SK-N-SH (cell line): ENCODE results near the gene ZGLP1. TPM values are rescaled to one million over a fixed set of nuclear protein-coding genes. Genes with fewer than 3 reads are reported as not detected.

ENCODE experiments used
- CTCF ChIA-PET: fragments of 300-600, 350-600 bp; formaldehyde crosslinking; extraction: SDS; loops from one replicate; lab custom pipeline; 2021; lab: Yijun Ruan, JAX
- POLR2A ChIA-PET: fragments of 350-600 bp; sonication (Branson Sonifier 250); formaldehyde crosslinking; extraction: SDS; loops from one replicate; lab custom pipeline; 2020; ENCODE audit warnings: antibody characterized with exemption, inconsistent platforms; lab: Yijun Ruan, JAX
- DNase-seq: peaks from one replicate; pipeline ENCODE4 v3.0.0; 2012
- H2AFZ ChIP-seq: fragments of 200-600 bp; sonication (generic); 2 replicates; pipeline ENCODE4 v1.8.1; 2016; ENCODE audit warnings: antibody characterized with exemption, mild to moderate bottlenecking, low read depth
- H3F3A ChIP-seq: fragments of 200-600 bp; sonication (generic); replicated peaks from 2 replicates; pipeline ENCODE3; 2016; ENCODE audit warnings: antibody characterized with exemption, mild to moderate bottlenecking; ENCODE audit not compliant: insufficient read depth
- H3K27ac ChIP-seq, 2 experiments: fragments of 200-500 bp in 1 of 2; fragments of 200-600 bp in 1 of 2; sonication (Bioruptor generic) in 1 of 2; sonication (generic), shearing (Covaris generic) in 1 of 2; 2 replicates each; pipeline versions ENCODE4 v1.5.1 to v1.6.1; 2014 to 2016; ENCODE audit warnings: low read depth in 2 of 2, inconsistent platforms in 1 of 2, low read length in 1 of 2, mild to moderate bottlenecking in 1 of 2, mixed read lengths in 1 of 2
- H3K27me3 ChIP-seq: fragments of 200-600 bp; sonication (generic), shearing (Covaris generic); 2 replicates; pipeline ENCODE4 v1.6.1; 2016; ENCODE audit warnings: mixed run types; ENCODE audit not compliant: insufficient read depth
- H3K36me3 ChIP-seq, 2 experiments: fragments of 200-500 bp in 1 of 2; fragments of 200-600 bp in 1 of 2; sonication (Bioruptor generic) in 1 of 2; sonication (generic) in 1 of 2; replicated peaks in 1 of 2; 2 replicates each; pipeline versions ENCODE3 to v1.5.1; 2014 to 2016; ENCODE audit warnings: low read length in 1 of 2, mild to moderate bottlenecking in 1 of 2; ENCODE audit not compliant: insufficient read depth in 2 of 2, control insufficient read depth in 1 of 2
- H3K4me1 ChIP-seq, 2 experiments: fragments of 200-500 bp in 1 of 2; fragments of 200-600 bp in 1 of 2; sonication (Bioruptor generic) in 1 of 2; sonication (generic), shearing (Covaris generic) in 1 of 2; 2 replicates each; pipeline versions ENCODE4 v1.5.1 to v1.6.1; 2014 to 2016; ENCODE audit warnings: low read depth in 1 of 2, low read length in 1 of 2, mixed run types in 1 of 2; ENCODE audit not compliant: insufficient read depth in 2 of 2, control insufficient read depth in 1 of 2
- H3K4me2 ChIP-seq: fragments of 200-600 bp; sonication (generic), shearing (Covaris generic); 2 replicates; pipeline ENCODE4 v1.6.1; 2017; ENCODE audit warnings: mixed run types
- H3K4me3 ChIP-seq, 2 experiments: fragments of 200-500 bp in 1 of 2; fragments of 200-600 bp in 1 of 2; sonication (Bioruptor generic) in 1 of 2; sonication (generic), shearing (Covaris generic) in 1 of 2; 2 replicates each; pipeline versions ENCODE4 v1.5.1 to v1.8.1; 2014 to 2016; ENCODE audit warnings: low read depth in 2 of 2, inconsistent platforms in 1 of 2, low read length in 1 of 2, mild to moderate bottlenecking in 1 of 2, mixed read lengths in 1 of 2, moderate library complexity in 1 of 2
- H3K79me2 ChIP-seq: fragments of 200-600 bp; sonication (generic); 2 replicates; pipeline ENCODE4 v1.8.1; 2017; ENCODE audit warnings: mild to moderate bottlenecking; ENCODE audit not compliant: insufficient read depth
- H3K9ac ChIP-seq: fragments of 200-600 bp; sonication (generic); 2 replicates; pipeline ENCODE4 v1.6.1; 2017; ENCODE audit warnings: mixed run types
- H3K9me2 ChIP-seq: fragments of 200-600 bp; sonication (generic); 2 replicates; pipeline ENCODE4 v1.6.1; 2017; ENCODE audit warnings: mixed run types
- H3K9me3 ChIP-seq: fragments of 200-600 bp; sonication (generic); 2 replicates; pipeline ENCODE4 v1.6.1; 2017; ENCODE audit warnings: mixed run types, mild to moderate bottlenecking, moderate library complexity
- H4K20me1 ChIP-seq: fragments of 200-600 bp; sonication (generic); 2 replicates; pipeline ENCODE4 v1.6.1; 2017; ENCODE audit warnings: mild to moderate bottlenecking, mixed run types; ENCODE audit not compliant: insufficient read depth
- EP300 ChIP-seq, 2 experiments: IDR thresholded peaks; 2 replicates each; pipeline versions ENCODE4 v1.4.0 to v1.6.1; 2012; ENCODE audit warnings: borderline replicate concordance in 1 of 2, low read depth in 1 of 2, low read length in 1 of 2
- EZH2phosphoT487 ChIP-seq: fragments of 200-600 bp; sonication (generic); IDR thresholded peaks from 2 replicates; pipeline ENCODE4 v1.6.1; 2017; ENCODE audit warnings: low read depth, mixed run types, mild to moderate bottlenecking, antibody characterized with exemption, moderate library complexity, borderline replicate concordance
- FOSL2 ChIP-seq: IDR thresholded peaks from 2 replicates; pipeline ENCODE4 v1.4.0; 2012; ENCODE audit warnings: low read depth, mild to moderate bottlenecking, moderate library complexity, borderline replicate concordance
- GATA2 ChIP-seq: sonication (generic); formaldehyde crosslinking; IDR thresholded peaks from 2 replicates; pipeline ENCODE4 v1.5.0; 2020; ENCODE audit warnings: mild to moderate bottlenecking, missing genetic modification reagents
- NFIC ChIP-seq: IDR thresholded peaks from 2 replicates; pipeline ENCODE4 v1.4.0; 2012; ENCODE audit warnings: borderline replicate concordance
- NRF1 ChIP-seq: IDR thresholded peaks from 2 replicates; pipeline ENCODE4 v1.6.1; 2012; ENCODE audit warnings: low read depth, mild to moderate bottlenecking, low read length
- POLR2AphosphoS5 ChIP-seq: IDR thresholded peaks from 2 replicates; pipeline ENCODE4 v1.6.1; 2012; ENCODE audit warnings: low read depth, low read length
- RAD21 ChIP-seq: IDR thresholded peaks from 2 replicates; pipeline ENCODE4 v1.6.1; 2012; ENCODE audit warnings: mild to moderate bottlenecking, low read length
- RCOR1 ChIP-seq: fragments of 150-350 bp; IDR thresholded peaks from 2 replicates; pipeline ENCODE4 v1.6.1; 2017; ENCODE audit warnings: antibody characterized with exemption, low read length
- RXRA ChIP-seq: IDR thresholded peaks from 2 replicates; pipeline ENCODE4 v1.4.0; 2012; ENCODE audit warnings: low read depth, mild to moderate bottlenecking, borderline replicate concordance
- SIN3A ChIP-seq: IDR thresholded peaks from 2 replicates; pipeline ENCODE4 v1.6.1; 2012; ENCODE audit warnings: low read depth, mild to moderate bottlenecking, low read length, moderate library complexity, borderline replicate concordance
- TAF1 ChIP-seq: IDR thresholded peaks from 2 replicates; pipeline ENCODE4 v1.6.1; 2012; ENCODE audit warnings: low read depth, mild to moderate bottlenecking, low read length, moderate library complexity, borderline replicate concordance
- TEAD4 ChIP-seq: IDR thresholded peaks from 2 replicates; pipeline ENCODE4 v1.4.0; 2012; ENCODE audit warnings: mild to moderate bottlenecking, borderline replicate concordance; ENCODE audit not compliant: insufficient read depth
- YY1 ChIP-seq: IDR thresholded peaks from 2 replicates; pipeline ENCODE4 v1.4.0; 2012; ENCODE audit warnings: low read depth, mild to moderate bottlenecking
- WGBS: methylation state at CpG from one replicate; pipeline ENCODE4 v1.1.6; 2017; ENCODE audit warnings: low lambda C conversion rate; 5-methylcytosine and 5-hydroxymethylcytosine counted together
- polyA plus RNA-seq, 3 experiments: library from polyadenylated mRNA; depleted of rRNA; stranded (reverse); fragments of >200 nt; gene quantifications; 2 replicates each; pipeline ENCODE4 v1.2.3, GENCODE V29; 2012
- small RNA-seq, 7 experiments: library from RNA; depleted of rRNA; stranded (forward); fragments of <200 nt; gene quantifications; one replicate each; pipeline ENCODE3, GENCODE V24; 2012
- TF ChIP-seq, protein P1 (sequence below): IDR thresholded peaks from 2 replicates; pipeline ENCODE4 v1.4.0; 2012; ENCODE audit warnings: low read depth
- TF ChIP-seq, protein P2 (sequence below): fragments of 150-350 bp; IDR thresholded peaks from 2 replicates; pipeline ENCODE4 v1.6.1; 2016; ENCODE audit warnings: mild to moderate bottlenecking, low read depth, low read length
- TF ChIP-seq, protein P3 (sequence below): fragments of 150-350 bp; IDR thresholded peaks from 2 replicates; pipeline ENCODE4 v1.6.1; 2017; ENCODE audit warnings: antibody characterized with exemption, low read length, low read depth, borderline replicate concordance

The ZGLP1 gene
- polyA plus RNA-seq, 1 of the 3 experiments (the other 2 are of a cell fraction): 1.8 TPM

DNA sequence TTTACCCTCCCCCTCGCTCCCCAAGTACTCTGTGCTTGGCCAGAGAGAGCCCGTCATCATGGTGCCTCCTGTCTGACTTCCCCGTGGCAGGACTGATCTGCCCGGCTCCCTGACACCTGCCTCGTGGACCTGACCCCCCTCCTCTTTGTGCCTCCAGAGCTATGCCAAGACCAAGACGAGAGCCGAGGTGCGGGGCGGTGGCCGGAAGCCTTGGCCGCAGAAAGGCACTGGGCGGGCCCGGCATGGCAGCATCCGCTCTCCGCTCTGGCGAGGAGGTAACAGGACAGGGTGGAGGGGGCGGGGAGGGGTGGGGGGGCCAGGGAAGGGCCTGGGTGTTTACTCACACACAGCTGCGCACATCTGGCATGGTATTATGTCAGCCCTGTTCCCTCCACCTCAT is 53.1 kb downstream of the ZGLP1 start (continued):
- TF ChIP-seq FOSL2 (no peak), RCOR1 (no peak), NRF1 (no peak), NFIC (no peak), POLR2AphosphoS5 (no peak), RXRA (no peak)
- TF ChIP-seq, protein P1, sequence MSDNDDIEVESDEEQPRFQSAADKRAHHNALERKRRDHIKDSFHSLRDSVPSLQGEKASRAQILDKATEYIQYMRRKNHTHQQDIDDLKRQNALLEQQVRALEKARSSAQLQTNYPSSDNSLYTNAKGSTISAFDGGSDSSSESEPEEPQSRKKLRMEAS: no peak

DNA sequence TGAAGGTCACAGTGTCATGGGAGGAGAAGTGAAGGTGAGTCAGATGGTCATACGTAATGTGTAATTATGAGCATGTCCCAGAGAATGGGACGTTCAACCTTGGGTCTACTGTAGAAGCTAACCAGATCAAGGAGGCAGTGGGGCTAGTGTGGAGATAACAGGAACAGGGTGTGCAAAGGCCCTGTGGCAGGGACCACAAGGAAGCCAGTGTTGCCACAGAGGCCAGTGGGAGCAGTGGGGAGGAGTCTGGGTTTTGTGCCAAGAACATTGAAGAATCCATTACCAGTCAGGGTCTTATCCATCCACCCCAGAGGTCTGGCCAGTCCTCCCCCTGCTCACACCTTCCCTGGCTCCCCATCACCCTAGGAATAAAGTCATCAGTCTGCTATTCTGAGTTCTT is 54.3 kb downstream of the ZGLP1 start:
- POLR2A ChIA-PET: no interaction called here

More for the DNA sequence above, 54.3 kb downstream of the ZGLP1 start:
- Histone ChIP-seq H3K79me2 (peaks cover 21% of the 10 kb centered on the region), H3K4me1 (peaks cover 0 to 5% of the 10 kb centered on the region in 2 experiments; a peak in 1 of 4 replicates), H2AFZ (no peak overlapping the region), H3K4me3 (no peak overlapping the region), H3K9me3 (no peaks in the 10 kb centered on the region), H3K9me2 (no peaks in the 10 kb centered on the region), H3K36me3 (peaks cover 6 to 23% of the 10 kb centered on the region in 2 experiments), H3F3A (peaks cover 10% of the 10 kb centered on the region), H3K27ac (no peak overlapping the region), H4K20me1 (no peaks in the 10 kb centered on the region), H3K27me3 (no peaks in the 10 kb centered on the region), H3K4me2 (no peak overlapping the region), H3K9ac (no peak overlapping the region)
- 72% methylated on average over 2 of the region's 2 CpGs for WGBS
- no peak for DNase-seq
- CTCF ChIA-PET: interaction anchor here (17.2 kb wide), 1 partner anchor 128 kb away, joined by 596 read pairs; the partner anchor contains the start of gene TYK2
- no peak for TF ChIP-seq SIN3A
- TF ChIP-seq, protein P2, sequence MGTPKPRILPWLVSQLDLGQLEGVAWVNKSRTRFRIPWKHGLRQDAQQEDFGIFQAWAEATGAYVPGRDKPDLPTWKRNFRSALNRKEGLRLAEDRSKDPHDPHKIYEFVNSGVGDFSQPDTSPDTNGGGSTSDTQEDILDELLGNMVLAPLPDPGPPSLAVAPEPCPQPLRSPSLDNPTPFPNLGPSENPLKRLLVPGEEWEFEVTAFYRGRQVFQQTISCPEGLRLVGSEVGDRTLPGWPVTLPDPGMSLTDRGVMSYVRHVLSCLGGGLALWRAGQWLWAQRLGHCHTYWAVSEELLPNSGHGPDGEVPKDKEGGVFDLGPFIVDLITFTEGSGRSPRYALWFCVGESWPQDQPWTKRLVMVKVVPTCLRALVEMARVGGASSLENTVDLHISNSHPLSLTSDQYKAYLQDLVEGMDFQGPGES: no peak
- TF ChIP-seq TAF1: no peak
- no peak for TF ChIP-seq FOSL2
- no peak for TF ChIP-seq TEAD4
- TF ChIP-seq YY1: no peak
- TF ChIP-seq EZH2phosphoT487: no peak
- TF ChIP-seq GATA2: no peak
- TF ChIP-seq RAD21: no peak
- TF ChIP-seq, protein P3, sequence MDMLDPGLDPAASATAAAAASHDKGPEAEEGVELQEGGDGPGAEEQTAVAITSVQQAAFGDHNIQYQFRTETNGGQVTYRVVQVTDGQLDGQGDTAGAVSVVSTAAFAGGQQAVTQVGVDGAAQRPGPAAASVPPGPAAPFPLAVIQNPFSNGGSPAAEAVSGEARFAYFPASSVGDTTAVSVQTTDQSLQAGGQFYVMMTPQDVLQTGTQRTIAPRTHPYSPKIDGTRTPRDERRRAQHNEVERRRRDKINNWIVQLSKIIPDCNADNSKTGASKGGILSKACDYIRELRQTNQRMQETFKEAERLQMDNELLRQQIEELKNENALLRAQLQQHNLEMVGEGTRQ: no peak
- no peak for TF ChIP-seq EP300 (IDR thresholded peaks at IDR 0.05; ENCODE audit: borderline replicate concordance in 1 of 2, low read depth in 1 of 2, low read length in 1 of 2)
- no peak for TF ChIP-seq NRF1

Small RNAs within 50 kb of the gene (small RNA-seq; reads per million reads assigned to genes)
- gene AC011511.1 (0 reads per million in 7 experiments), gene AC011511.4 (0 to 0.52 (median 0) reads per million in 7 experiments)

Other genes with a start within 250 kb of the ZGLP1 start
- gene SHFL, start 223.5 kb downstream of the ZGLP1 start, polyA plus RNA-seq (2012; rRNA removed): 36.6 and 43.2 TPM in 2 replicates
- gene ANGPTL6, start 207.1 kb downstream of the ZGLP1 start, polyA plus RNA-seq (2012; rRNA removed): 0.13 and 0.32 TPM in 2 replicates
- gene PPAN, start 203.5 kb downstream of the ZGLP1 start, polyA plus RNA-seq (2012; rRNA removed): 62.5 and 75.6 TPM in 2 replicates
- gene P2RY11, start 198.1 kb downstream of the ZGLP1 start, polyA plus RNA-seq (2012; rRNA removed): 6.8 and 8.7 TPM in 2 replicates
- 271 and 432 TPM in 2 replicates for gene EIF3G, start 189.9 kb downstream of the ZGLP1 start, polyA plus RNA-seq (2012; rRNA removed)
- gene DNMT1, start 114.9 kb downstream of the ZGLP1 start, polyA plus RNA-seq (2012; rRNA removed): 46.1 and 58.3 TPM in 2 replicates
- 3.6 and 3.8 TPM in 2 replicates for gene S1PR2, start 78.5 kb downstream of the ZGLP1 start, polyA plus RNA-seq (2012; rRNA removed)
- 76.0 and 110 TPM in 2 replicates for gene MRPL4, start 57.6 kb downstream of the ZGLP1 start, polyA plus RNA-seq (2012; rRNA removed)
- gene ICAM1, start 38.7 kb downstream of the ZGLP1 start, polyA plus RNA-seq (2012; rRNA removed): 14.5 and 14.8 TPM in 2 replicates
- gene ICAM4, start 22.9 kb downstream of the ZGLP1 start, polyA plus RNA-seq (2012; rRNA removed): 0.05 TPM in 2 replicates
- 4.9 and 5.2 TPM in 2 replicates for gene ICAM5, start 19.9 kb downstream of the ZGLP1 start, polyA plus RNA-seq (2012; rRNA removed)
- gene FDX2, start 6.2 kb upstream of the ZGLP1 start, polyA plus RNA-seq (2012; rRNA removed): 45.8 TPM in 2 replicates
- 3.0 and 8.2 TPM in 2 replicates for gene RAVER1, start 23.7 kb upstream of the ZGLP1 start, polyA plus RNA-seq (2012; rRNA removed)
- gene ICAM3, start 29.8 kb upstream of the ZGLP1 start, polyA plus RNA-seq (2012; rRNA removed): 12.6 and 15.6 TPM in 2 replicates
- gene TYK2, start 70.8 kb upstream of the ZGLP1 start, polyA plus RNA-seq (2012; rRNA removed): 34.8 and 44.6 TPM in 2 replicates
- 1,026 and 1,054 TPM in 2 replicates for gene CDC37, start 93.7 kb upstream of the ZGLP1 start, polyA plus RNA-seq (2012; rRNA removed)
- 2.3 and 2.9 TPM in 2 replicates for gene PDE4A, start 110.7 kb upstream of the ZGLP1 start, polyA plus RNA-seq (2012; rRNA removed)
- gene KEAP1, start 193.5 kb upstream of the ZGLP1 start, polyA plus RNA-seq (2012; rRNA removed): 53.8 and 72.9 TPM in 2 replicates
- 0.32 and 0.36 TPM in 2 replicates for gene S1PR5, start 207.6 kb upstream of the ZGLP1 start, polyA plus RNA-seq (2012; rRNA removed)
- 19.7 and 22.6 TPM in 2 replicates for gene ATG4D, start 234.1 kb upstream of the ZGLP1 start, polyA plus RNA-seq (2012; rRNA removed)